ENCODE results near the gene FAM83D.

GRCh38 chr20:38961530-38962043 is 35.4 kb downstream of the FAM83D start:
- TF ChIP-seq CTCF (IDR thresholded peaks at IDR 0.05; ENCODE audit: low read length) (no peak), EZH2 (optimal IDR thresholded peaks at IDR 0.05; ENCODE audit: low read depth, low read length) (no peak), EZH2phosphoT487 (IDR thresholded peaks at IDR 0.05; ENCODE audit: low read length) (no peak)
